Loucy (cell line): ENCODE measurements around the gene SLC44A4.

Experiments
- CTCF ChIP-seq: fragments of 200-600 bp; sonication (generic); conservative IDR thresholded peaks from 2 replicates; pipeline ENCODE4 v1.5.1; 2014; ENCODE audit warnings: mild to moderate bottlenecking, antibody characterized with exemption, low read length
- EZH2phosphoT487 ChIP-seq: fragments of 200-600 bp; IDR thresholded peaks from 2 replicates; pipeline ENCODE4 v1.6.1; 2018; ENCODE audit warnings: antibody characterized with exemption, mild to moderate bottlenecking, moderate library complexity, borderline replicate concordance

- TF ChIP-seq CTCF = no peak
- no peak for TF ChIP-seq EZH2phosphoT487
Observed at GRCh38 chr6:31826793-31827285, 52.0 kb downstream of the SLC44A4 start.
